Medulla oblongata (tissue), 1 donor: ENCODE data around the gene THEM4.
A peak's percentile ranks its signal among the peaks of the same experiment; 100 is the strongest.
"Not testable (repeated sequence)": the region's sequence is repeated elsewhere in the genome, so short reads cannot be mapped to it uniquely, and the experiment has no call there.

Experiments used
- DNase-seq: peaks from one replicate; pipeline ENCODE4 v3.0.0-alpha.2; 2015; ENCODE audit errors: extremely low spot score

The THEM4 gene

DNA sequence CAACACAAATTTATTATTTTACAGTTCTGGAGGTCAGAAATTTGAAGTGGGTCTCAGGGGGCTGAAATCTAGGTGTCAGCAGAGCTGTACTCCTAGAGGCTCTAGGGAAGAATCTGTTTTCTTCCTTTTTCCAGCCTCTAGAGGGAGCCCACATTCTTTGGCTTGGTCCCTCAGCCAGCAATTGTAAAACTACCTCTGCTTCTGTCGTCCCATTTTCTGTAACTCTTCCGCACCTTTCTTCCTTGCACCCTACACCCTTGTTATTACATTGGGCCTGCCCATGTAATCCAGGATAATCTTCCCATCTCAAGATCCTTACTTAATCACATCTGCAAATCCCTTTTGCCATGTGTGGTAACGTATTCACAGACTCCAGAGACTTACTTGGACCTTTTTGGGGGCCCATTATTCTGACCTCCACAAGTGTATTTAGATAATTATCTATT lies 24.8 kb upstream of the THEM4 start:
- peak; percentile 79 for DNase-seq

DNA sequence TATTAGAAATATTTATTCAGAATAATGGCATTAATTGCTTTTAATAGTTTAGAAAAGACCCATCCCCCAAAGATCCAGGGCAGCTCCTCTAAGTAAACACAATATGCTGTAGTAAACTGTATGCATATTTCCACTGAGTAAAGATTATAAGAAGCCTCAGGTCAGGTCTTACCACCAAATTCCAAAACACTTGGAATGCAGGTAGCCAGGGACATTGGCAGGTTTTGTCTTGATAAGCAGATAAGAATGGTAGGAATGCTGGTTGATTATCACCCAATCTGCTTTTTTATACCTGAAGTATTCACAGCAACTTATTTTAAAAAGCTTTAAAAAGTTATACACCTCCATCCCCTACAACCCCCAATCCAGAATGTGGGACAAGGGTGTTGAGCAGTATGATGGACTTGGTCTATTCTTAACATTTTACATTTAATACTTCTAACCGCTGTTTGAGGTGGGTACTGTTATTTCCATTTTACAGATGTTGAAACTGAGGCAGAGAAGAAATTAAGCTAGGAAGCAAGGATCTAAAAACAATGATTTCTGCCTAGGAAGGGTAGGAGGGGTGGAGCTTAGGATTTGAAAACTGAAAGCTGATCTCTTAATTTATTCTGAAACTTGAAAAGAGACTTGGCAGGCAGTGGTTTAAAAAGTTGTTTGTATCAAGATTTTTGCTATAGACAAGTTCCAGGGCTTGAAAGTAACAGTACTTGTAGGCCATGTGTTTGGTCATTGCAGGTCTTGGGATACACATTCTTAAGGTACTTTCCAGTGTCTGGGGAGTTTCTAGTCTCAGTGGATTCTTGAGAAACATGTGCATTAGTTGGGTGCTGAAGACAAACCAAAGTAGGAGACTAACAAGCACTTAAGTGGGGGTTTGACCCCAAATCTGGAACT lies 15.6 kb upstream of the THEM4 start:
- no peak for DNase-seq

DNA sequence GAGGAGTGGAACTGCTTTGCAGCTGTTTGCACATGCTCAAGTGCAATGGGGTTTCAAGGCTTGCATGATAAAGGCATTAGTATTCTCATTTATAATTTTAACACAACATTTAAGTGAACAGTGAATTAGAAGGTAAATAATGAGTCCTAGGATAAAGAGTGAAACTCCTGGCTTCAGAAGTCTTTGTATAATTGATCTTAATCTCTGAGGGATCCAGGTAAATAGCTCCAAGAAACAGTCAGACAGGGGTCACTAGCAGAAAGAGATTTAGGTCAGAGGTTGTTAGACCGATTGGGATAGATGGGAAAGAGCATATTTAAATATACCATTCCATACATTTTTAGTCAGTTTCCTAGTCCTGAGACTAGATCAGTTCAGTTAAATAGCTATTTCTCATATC lies 14.1 kb upstream of the THEM4 start:
- no peak for DNase-seq

DNA sequence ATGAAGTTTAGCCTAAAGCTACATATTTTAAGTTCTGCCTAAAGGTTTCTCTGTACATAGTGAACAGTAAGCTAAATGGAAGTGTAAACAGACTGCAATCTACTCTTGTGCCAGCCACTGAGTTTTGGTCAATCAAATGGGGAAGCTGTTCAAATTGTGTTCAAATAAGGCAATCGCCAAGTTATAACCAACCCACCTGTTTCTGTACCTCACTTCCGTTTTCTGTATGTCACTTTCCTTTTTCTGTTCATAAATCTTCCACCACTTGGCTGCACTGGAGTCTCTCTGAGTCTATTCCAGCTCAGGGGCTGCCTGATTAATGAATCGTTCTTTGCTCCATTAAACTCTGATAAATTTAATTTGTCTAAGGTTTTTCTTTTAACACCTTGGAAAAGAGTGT lies 10.8 kb upstream of the THEM4 start:
- no peak for DNase-seq

DNA sequence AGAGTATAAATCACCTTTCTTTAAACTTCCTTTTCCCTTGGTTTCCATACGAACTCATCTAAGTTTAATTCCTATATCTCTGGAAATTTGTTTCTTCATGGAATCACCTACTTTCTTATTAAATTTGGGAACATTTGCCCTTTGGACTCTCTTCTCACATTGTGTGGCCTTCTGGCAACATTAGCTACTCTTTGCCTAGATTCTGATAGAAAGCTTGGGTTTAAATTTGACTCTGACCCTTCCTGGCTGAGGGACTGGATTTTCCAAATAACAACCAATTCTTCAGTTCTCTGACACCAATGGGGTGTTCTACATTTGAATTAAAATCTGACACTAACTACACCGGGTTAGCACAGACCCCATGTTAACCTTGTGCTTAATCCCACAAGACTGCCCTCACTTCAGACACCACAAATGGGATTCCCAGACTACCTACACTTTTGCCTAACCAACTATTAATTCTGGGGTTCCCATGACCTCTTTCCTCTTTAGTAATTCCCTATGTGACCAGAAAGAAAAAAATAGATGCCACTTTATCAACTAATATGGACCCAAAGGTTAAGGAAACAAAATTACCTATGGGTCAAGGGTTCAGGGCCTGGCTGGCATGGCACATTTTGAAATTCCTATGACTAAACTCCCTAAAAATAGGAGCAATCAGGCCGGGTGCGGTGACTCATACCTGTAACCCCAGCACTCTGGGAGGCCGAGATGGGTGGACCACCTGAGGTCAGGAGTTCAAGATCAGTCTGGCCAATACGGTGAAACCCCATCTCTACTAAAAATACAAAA lies 9.7 kb upstream of the THEM4 start:
- DNase-seq, result no peak

DNA sequence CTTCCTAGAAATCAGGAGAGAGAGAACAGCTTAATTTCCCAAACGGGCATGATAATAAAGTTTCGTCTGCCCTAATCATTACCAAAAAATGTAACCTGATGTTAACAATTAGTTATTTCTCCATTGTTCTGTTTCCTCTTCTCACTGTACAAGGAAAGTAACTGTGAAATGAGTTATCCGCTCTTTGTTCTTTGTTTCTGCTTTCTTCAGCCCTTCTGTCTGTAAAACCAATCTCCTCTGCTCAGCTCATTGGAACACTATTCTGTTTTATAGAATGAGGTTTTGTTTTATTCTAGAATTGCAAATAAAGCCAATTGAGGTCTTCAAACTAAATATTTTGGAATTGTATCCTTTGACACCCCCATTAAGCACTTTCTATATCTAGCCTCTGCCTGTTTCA lies 8.8 kb upstream of the THEM4 start:
- peak; percentile 53 for DNase-seq

DNA sequence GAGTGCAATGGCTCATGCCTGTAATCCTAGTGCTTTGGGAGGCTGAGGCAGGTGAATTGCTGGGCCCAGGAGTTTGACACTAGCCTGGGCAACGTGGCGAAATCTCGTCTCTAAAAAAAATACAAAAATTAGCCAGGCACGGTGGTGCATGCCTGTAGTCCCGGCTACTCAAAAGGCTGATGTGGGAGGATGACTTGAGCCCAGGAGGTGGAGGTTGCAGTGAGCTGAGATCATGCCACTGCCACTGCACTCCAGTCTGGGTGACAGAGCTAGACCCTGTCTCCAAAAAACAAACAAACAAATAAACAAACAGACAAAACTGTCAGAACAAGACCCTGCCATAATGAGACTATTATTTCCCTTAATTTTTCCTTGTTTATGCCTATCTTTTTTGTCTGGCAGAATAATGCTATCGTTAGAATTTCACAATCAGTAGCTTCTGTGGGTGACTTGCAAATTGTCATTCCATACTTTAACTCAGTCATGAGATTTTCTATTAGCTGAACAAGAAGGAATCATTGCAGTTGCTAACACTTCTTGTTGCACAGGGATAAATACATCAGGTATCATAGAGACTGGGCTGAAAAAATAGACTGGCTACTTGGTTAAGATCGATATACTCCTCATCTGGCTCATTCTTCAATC lies 7.5 kb upstream of the THEM4 start:
- DNase-seq, result no peak

DNA sequence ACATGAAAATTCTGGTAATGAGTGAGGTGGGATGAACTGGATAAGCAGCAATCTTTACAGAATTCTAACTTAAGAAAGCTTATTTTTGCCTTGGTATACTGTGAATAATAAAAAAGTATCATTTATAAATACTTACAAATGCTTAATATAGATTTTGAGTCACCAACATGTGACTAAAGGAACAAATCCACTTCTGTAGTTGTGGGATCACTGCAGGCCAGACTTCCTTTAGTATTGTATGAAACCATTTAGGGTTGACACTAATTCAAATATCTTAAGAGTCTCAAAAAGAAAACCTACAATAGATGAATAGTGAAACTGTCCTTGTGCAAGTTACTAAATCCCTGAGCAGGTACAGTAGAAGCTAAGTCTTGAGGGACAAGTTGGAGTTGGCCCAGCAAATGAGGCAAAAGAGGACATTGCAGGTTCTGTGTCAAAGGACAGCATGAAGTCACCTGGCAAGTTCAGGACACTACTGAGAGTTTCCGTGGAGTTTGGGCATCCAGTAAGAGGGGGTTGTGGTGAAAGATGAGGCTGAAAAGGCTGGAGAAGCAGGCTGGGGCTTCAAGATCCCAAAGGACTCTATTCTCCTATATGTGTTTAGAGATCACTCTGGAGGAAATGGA lies 5.9 kb upstream of the THEM4 start:
- DNase-seq, result no peak

DNA sequence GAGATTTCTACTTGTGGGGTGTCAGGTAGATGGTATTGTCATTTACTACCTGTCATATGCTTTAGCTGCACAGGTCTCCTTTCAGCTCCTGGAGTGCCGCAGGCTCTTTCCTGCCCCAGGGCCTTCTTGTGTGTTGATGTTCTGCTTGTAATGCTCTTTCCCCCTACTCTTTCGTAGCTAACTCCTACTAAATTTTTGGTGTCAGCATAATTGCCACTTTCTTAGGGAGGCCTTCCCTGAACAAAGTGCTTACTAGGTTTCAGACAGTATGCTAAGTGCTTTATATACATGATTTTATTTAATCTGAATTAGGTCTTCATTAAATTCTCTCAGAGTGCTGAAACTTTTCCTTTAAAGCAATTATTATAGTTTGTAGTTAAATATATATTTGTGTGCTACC lies 4.8 kb upstream of the THEM4 start:
- DNase-seq, result no peak

DNA sequence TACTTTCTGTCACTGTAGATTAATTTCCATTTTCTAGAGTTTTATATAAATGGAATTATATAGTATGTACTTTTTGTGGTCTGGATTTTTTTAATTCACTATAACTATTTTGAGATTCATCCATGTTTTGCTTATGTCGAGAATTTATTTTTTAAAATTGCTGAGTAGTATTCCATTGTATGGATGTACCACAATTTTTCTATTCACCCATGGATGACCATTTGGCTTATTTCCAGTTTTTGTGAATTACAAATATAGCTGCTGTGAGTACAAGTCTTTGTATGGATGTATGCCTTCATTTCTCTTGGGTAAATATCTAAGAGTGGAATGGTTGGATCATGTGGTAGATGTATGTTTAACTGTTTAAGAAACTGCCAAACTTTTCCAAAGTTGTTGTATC lies 3.7 kb upstream of the THEM4 start:
- no peak for DNase-seq

DNA sequence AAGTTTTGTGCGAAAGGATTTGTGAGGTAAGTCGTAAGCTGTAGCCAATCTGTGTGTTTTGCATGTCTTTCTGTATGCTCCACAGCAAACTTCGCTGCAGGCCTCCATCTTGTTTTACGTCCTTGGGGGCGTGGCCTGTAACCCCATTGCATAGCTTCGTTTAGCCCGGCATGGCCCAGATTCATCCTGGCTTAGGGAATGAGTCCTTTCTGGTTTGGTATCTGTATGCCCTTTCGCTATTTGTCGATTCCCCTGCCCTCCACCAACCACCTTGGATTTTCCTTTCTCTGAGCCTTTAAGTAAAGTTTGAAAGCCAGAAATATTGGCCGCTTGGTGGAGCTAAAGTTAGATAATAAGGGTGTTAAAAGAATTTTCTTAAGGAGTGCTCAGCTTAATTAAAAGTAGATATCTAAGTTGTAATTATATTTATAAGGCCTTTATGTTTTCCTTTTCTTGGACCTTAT lies 1.1 kb downstream of the THEM4 start:
- DNase-seq, result no peak

DNA sequence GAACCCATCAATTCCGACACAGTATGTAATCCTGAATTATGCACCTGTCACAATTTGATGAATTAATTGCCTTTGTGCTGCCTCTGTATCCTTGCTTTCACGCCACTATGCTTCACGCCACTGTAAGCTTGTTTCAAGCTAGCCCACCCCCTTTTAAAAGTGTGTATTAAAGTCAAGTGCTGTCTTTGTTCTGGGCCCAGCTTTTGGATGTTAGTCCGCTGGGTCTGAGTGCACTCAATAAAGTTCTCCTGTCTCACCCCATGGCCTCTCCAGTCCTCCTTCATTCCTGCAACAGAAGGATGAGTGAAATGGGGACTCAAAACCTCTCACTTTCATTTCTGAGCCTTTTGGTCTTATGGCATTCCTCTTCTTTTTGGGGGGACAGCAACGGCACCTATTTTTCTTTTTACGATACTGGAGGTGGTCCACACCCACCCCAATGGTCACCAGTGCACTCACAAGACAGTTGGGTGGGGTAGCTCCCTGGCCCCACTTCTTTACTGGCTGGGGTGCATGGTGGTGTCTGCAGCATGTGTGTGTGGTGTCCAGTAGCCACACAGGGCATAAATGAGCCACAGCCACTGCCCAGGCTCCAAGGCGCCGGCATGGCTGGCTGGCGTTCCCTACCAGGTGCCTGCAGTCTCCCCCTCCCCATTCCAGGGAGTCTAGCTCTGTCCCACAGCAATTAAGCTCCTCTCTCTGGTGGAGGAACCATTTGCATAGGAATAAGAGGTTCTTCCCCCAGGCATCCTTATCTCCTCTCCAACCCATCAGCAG lies 1.8 kb downstream of the THEM4 start:
- DNase-seq, result no peak

DNA sequence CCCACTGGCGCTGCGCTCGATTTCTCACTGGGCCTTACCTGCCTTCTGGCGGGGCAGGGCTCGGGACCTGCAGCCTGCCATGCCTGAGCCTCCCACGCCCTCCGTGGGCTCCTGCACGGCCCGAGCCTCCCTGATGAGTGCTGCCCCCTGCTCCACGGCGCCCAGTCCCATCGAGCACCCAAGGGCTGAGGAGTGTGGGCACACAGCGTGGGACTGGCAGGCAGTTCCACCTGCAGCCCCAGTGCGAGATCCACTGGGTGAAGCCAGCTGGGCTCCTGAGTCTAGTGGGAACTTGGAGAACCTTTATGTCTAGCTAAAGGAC lies 3.0 kb downstream of the THEM4 start:
- DNase-seq, result not testable (repeated sequence)

DNA sequence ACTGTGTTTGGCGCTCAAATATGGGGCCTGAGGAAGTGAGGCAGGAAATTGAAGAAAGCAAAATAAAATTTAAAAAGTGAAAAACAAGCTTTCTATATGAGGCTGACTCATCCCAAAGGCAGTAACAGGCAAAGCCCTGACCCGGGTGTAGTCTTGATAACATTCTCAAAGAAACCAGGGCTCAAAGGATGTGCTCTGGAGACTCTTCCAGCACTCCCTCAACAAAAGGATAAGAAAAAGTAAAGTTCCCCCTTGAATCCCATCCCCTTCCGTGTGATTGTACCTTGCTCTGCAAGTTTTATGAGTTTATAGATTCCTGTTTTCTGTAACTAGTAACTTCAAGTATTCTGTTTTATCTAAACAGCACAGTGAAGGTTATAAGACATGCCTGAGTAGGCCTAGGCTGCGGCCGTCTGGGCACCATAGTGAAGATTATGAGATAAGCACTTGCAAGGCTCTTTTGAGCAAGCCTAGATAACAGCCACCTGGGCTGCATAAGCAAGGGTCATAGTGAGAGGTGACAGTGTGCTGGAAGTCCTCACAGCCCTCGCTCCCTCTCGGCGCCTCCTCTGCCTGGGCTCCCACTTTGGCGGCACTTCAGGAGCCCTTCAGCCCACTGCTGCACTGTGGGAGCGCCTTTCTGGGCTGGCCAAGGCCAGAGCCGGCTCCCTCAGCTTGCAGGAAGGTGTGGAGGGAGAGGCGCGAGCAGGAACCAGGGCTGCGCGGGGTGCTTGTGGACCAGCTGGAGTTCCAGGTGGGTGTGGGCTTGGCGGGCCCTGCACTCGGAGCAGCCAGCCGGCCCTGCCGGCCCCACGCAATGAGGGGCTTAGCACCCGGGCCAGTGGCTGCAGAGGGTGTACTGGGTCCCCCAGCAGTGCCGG lies 3.6 kb downstream of the THEM4 start:
- DNase-seq, result not testable (repeated sequence)

DNA sequence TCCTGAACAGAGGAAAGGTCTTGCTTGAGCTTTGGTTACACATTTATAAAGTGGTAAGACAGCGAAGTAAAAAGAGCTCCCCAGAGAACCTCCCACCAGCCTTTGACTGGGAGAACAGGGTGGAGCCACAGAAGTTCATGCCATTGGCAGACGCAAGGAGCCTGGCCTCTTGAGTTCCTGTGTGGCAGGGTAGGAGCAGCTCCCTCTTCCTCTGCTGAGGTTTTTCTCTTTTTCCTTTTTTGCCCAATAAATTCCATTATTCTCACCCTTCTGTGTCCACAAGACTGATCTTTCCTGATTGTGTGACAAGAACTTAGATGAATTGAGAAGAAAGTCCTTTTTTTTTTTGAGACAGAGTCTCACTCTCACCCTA lies 4.3 kb downstream of the THEM4 start:
- DNase-seq, result no peak

DNA sequence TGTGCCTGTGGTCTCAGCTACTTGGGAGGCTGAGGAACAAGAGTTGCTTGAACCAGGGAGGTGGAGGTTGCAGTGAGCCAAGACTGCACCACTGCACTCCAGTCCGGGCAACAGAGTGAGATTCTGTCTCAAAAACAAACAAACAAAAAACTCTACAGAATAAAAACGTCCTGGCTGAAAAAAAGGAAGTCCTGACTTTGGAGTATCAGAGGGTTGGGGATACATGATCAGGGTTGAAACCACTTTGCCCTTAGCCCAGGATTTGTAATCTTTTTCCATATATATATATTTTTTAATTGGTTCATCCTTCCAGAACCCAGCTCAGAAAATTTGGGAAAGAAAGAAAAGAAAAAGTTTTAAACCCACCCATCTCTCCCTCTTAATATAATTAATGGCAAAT lies 6.5 kb downstream of the THEM4 start:
- DNase-seq, result no peak

DNA sequence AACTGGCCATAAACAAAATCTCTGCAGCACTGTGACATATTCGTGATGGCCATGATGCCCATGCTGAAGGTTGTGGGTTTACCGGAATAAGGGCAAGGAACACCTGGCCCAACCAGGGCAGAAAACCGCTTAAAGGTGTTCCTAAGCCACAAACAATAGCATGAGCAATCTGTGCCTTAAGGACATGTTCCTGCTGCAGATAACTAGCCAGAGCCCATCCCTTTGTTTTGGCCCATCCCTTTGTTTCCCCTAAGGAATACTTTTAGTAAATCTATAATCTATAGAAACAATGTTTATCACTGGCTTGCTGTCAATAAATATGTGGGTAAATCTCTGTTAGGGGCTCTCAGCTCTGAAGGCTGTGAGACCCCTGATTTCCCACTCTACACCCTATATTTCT lies 8.5 kb downstream of the THEM4 start:
- not testable (repeated sequence) for DNase-seq

DNA sequence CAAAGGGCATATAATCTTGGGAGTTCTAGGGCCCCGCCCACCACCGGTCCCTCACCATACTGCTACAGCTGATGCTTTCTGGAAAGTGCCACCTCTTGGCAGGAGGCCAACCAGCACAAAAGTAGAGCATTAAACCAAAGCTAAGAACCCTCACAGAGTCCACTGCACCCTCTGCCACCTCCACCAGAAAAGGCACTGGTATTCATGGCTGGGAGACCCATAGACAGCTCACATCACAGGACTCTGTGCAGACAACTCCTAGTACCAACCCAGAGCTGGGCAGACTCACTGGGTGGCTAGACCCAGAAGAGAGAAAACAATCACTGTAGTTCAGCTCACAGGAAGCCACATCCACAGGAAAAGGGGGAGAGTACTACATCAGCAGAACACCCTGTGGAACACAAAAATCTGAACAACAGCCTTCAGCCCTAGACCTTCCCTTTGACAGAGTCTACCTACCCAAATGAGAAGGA lies 10.8 kb downstream of the THEM4 start:
- no peak for DNase-seq

DNA sequence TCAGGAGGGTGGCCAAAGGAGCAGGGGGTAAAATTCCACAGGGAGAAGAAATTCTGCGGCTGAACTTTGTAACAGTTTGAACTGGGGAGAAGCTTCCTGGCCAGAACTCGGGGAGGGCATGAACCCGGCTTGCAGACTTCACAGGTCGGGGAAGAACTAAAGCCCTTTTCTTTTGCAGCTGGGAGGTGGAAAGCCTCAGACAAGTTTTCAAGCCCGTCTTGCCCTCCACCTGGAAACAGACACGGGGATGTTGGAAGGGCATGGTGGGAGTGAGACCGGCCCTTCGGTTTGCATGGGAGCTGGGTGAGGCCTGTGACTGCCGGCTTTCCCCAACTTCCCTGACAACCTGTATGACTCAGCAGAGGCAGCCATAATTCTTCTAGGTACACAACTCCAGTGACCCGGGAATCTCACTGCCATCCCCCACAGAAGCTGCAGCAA lies 11.3 kb downstream of the THEM4 start:
- DNase-seq, result no peak
